SK-N-SH treated with all-trans-retinoic acid at 6 μM for 48 hours (cell line): Measurements from ENCODE around the gene RGS9BP.

Source experiments
- ARNTL ChIP-seq: fragments of 450-650 bp; formaldehyde crosslinking; IDR thresholded peaks from 2 replicates; pipeline ENCODE4 v1.5.0; 2020; ENCODE audit warnings: low read depth, mild to moderate bottlenecking, moderate library complexity, borderline replicate concordance
- CSDC2 ChIP-seq: fragments of 250-450 bp; sonication (Bioruptor Pico); IDR thresholded peaks from 2 replicates; pipeline ENCODE4 v1.5.0; 2020; ENCODE audit warnings: mild to moderate bottlenecking, moderate library complexity
- ISL1 ChIP-seq: fragments of 250-450 bp; sonication (Bioruptor Pico); IDR thresholded peaks from 2 replicates; pipeline ENCODE4 v2.1.2; 2022; ENCODE audit warnings: mild to moderate bottlenecking, moderate library complexity
- OSR1 ChIP-seq: fragments of 250-450 bp; sonication (Bioruptor Pico); IDR thresholded peaks from 2 replicates; pipeline ENCODE4 v1.8.0; 2022; ENCODE audit warnings: moderate library complexity, mild to moderate bottlenecking, inconsistent platforms
- POU6F1 ChIP-seq: fragments of 250-450 bp; sonication (Bioruptor Pico); IDR thresholded peaks from 2 replicates; pipeline ENCODE4 v1.8.0; 2021; ENCODE audit warnings: low read depth, mild to moderate bottlenecking, moderate library complexity, borderline replicate concordance
- PPARA ChIP-seq: fragments of 250-450 bp; sonication (Bioruptor Pico); IDR thresholded peaks from 2 replicates; pipeline ENCODE4 v1.5.0; 2020; ENCODE audit warnings: mild to moderate bottlenecking, borderline replicate concordance
- RARB ChIP-seq: fragments of 250-450 bp; sonication (Bioruptor Pico); IDR thresholded peaks from 2 replicates; pipeline ENCODE4 v1.8.0; 2021; ENCODE audit warnings: mild to moderate bottlenecking, moderate library complexity
- TCF4 ChIP-seq: fragments of 250-450 bp; sonication (Bioruptor Pico); IDR thresholded peaks from 2 replicates; pipeline ENCODE4 v1.8.0; 2021; ENCODE audit warnings: mild to moderate bottlenecking, moderate library complexity, borderline replicate concordance
- TOX ChIP-seq: fragments of 250-450 bp; sonication (Bioruptor Pico); IDR thresholded peaks from 2 replicates; pipeline ENCODE4 v1.8.0; 2021; ENCODE audit warnings: mild to moderate bottlenecking, moderate library complexity, borderline replicate concordance
- ZFP30 ChIP-seq: fragments of 450-650 bp; formaldehyde crosslinking; IDR thresholded peaks from 2 replicates; pipeline ENCODE4 v1.5.0; 2022; ENCODE audit warnings: mild to moderate bottlenecking, moderate library complexity
- TF ChIP-seq, protein P1 (sequence below): fragments of 250-450 bp; sonication (Bioruptor Pico); IDR thresholded peaks from 2 replicates; pipeline ENCODE4 v1.8.0; 2020; ENCODE audit warnings: mild to moderate bottlenecking, moderate library complexity, borderline replicate concordance
- TF ChIP-seq, protein P2 (sequence below): fragments of 250-450 bp; sonication (Bioruptor Pico); IDR thresholded peaks from 2 replicates; pipeline ENCODE4 v1.5.0; 2020; ENCODE audit warnings: mild to moderate bottlenecking, moderate library complexity

GRCh38 chr19:32719611-32720059, 44.0 kb downstream of the RGS9BP start, which contains the start of gene TDRD12:
- no peak for TF ChIP-seq RARB (CRISPR knock-in tag)
- TF ChIP-seq PPARA, result no peak
- no peak for TF ChIP-seq POU6F1 (CRISPR knock-in tag)
- TF ChIP-seq, protein P1, sequence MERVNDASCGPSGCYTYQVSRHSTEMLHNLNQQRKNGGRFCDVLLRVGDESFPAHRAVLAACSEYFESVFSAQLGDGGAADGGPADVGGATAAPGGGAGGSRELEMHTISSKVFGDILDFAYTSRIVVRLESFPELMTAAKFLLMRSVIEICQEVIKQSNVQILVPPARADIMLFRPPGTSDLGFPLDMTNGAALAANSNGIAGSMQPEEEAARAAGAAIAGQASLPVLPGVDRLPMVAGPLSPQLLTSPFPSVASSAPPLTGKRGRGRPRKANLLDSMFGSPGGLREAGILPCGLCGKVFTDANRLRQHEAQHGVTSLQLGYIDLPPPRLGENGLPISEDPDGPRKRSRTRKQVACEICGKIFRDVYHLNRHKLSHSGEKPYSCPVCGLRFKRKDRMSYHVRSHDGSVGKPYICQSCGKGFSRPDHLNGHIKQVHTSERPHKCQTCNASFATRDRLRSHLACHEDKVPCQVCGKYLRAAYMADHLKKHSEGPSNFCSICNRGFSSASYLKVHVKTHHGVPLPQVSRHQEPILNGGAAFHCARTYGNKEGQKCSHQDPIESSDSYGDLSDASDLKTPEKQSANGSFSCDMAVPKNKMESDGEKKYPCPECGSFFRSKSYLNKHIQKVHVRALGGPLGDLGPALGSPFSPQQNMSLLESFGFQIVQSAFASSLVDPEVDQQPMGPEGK (CRISPR knock-in tag), result no peak
- no peak for TF ChIP-seq ARNTL (CRISPR knock-in tag)
- TF ChIP-seq TOX (CRISPR knock-in tag), result no peak
- TF ChIP-seq TCF4 (CRISPR knock-in tag), result no peak
- no peak for TF ChIP-seq ISL1 (CRISPR knock-in tag)
- TF ChIP-seq, protein P2, sequence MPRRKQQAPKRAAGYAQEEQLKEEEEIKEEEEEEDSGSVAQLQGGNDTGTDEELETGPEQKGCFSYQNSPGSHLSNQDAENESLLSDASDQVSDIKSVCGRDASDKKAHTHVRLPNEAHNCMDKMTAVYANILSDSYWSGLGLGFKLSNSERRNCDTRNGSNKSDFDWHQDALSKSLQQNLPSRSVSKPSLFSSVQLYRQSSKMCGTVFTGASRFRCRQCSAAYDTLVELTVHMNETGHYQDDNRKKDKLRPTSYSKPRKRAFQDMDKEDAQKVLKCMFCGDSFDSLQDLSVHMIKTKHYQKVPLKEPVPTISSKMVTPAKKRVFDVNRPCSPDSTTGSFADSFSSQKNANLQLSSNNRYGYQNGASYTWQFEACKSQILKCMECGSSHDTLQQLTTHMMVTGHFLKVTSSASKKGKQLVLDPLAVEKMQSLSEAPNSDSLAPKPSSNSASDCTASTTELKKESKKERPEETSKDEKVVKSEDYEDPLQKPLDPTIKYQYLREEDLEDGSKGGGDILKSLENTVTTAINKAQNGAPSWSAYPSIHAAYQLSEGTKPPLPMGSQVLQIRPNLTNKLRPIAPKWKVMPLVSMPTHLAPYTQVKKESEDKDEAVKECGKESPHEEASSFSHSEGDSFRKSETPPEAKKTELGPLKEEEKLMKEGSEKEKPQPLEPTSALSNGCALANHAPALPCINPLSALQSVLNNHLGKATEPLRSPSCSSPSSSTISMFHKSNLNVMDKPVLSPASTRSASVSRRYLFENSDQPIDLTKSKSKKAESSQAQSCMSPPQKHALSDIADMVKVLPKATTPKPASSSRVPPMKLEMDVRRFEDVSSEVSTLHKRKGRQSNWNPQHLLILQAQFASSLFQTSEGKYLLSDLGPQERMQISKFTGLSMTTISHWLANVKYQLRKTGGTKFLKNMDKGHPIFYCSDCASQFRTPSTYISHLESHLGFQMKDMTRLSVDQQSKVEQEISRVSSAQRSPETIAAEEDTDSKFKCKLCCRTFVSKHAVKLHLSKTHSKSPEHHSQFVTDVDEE (CRISPR knock-in tag), result no peak
- no peak for TF ChIP-seq ZFP30
- TF ChIP-seq OSR1, result no peak
- no peak for TF ChIP-seq CSDC2 (CRISPR knock-in tag)
